K562 (cell line): ENCODE results near the gene PQBP1. TPM values are rescaled to one million over a fixed set of nuclear protein-coding genes. Genes with fewer than 3 reads are reported as not detected.

Experiments used
- ATAC-seq: fragments of 200-7000 bp; cut with Tn5 transposase; 3 replicates; pipeline ENCODE4 v1.9.1; 2020; ENCODE audit warnings: moderate library complexity
- BruUV-seq: library from RNA; stranded (reverse); fragments of 400-500 nt; replicated peaks from 2 replicates; lab custom pipeline; 2021; lab: Mats Ljungman, UMichigan
- CTCF ChIA-PET: fragments of 300-600 bp; formaldehyde crosslinking; extraction: SDS; loops from one replicate; lab custom pipeline; 2021; ENCODE audit warnings: low intra/inter-chr PET ratio; lab: Yijun Ruan, JAX
- POLR2A ChIA-PET: fragments of 300-600, 350-650 bp; sonication (Branson Sonifier 250); formaldehyde crosslinking; extraction: SDS; loops from one replicate; lab custom pipeline; 2021; ENCODE audit warnings: antibody characterized with exemption, inconsistent platforms; lab: Yijun Ruan, JAX
- DNase-seq, 4 experiments: peaks; one replicate each; pipeline versions ENCODE4 v3.0.0 to v3.0.0-alpha.2; 2011 to 2018; ENCODE audit warnings: low spot score in 3 of 4, mixed read lengths in 3 of 4; ENCODE audit errors: extremely low read depth in 1 of 4
- FAIRE-seq: peaks from 2 replicates; lab custom pipeline; 2011; peaks lifted over from hg19 to GRCh38; lab: Jason Lieb, UNC
- H2AFZ ChIP-seq: 2 replicates; pipeline ENCODE4 v1.6.0; 2011; ENCODE audit warnings: low read depth, low read length, control low read depth, inconsistent platforms
- H3K27ac ChIP-seq: fragments of 200-600 bp; 3 replicates; pipeline ENCODE4 v1.8.0; 2011; ENCODE audit warnings: low read depth, mild to moderate bottlenecking, control low read depth, inconsistent platforms, low read length, moderate library complexity, mixed read lengths; ENCODE audit errors: extremely low read depth
- H3K27me3 ChIP-seq, 2 experiments: fragments of 300-600 bp in 1 of 2; 2 replicates in 1 of 2; 3 replicates in 1 of 2; pipeline versions ENCODE4 v1.6.0 to v1.8.0; 2011; ENCODE audit warnings: inconsistent platforms in 2 of 2, low read length in 2 of 2, mild to moderate bottlenecking in 1 of 2, mixed read lengths in 1 of 2, moderate library complexity in 1 of 2; ENCODE audit not compliant: control insufficient read depth in 2 of 2, insufficient read depth in 2 of 2
- H3K36me3 ChIP-seq: fragments of 300-600 bp; 3 replicates; pipeline ENCODE4 v1.8.0; 2011; ENCODE audit warnings: mild to moderate bottlenecking, low read length, inconsistent platforms; ENCODE audit not compliant: control insufficient read depth, insufficient read depth
- H3K4me1 ChIP-seq, 2 experiments: fragments of 200-600 bp in 1 of 2; replicated peaks in 1 of 2; 2 replicates in 1 of 2; 3 replicates in 1 of 2; pipeline versions ENCODE4 v1.5.1 to v1.8.0; 2011; ENCODE audit warnings: inconsistent platforms in 2 of 2, low read length in 2 of 2, mild to moderate bottlenecking in 1 of 2, mixed read lengths in 1 of 2, moderate library complexity in 1 of 2; ENCODE audit not compliant: control insufficient read depth in 2 of 2, insufficient read depth in 2 of 2
- H3K4me2 ChIP-seq: 2 replicates; pipeline ENCODE4 v1.6.1; 2011; ENCODE audit warnings: low read length, control low read depth, inconsistent platforms, mixed read lengths; ENCODE audit not compliant: insufficient read depth
- H3K4me3 ChIP-seq: fragments of 200-600 bp; sonication (generic), shearing (Covaris generic); 2 replicates; pipeline ENCODE4 v1.5.1; 2016; ENCODE audit warnings: control low read depth, inconsistent platforms
- H3K79me2 ChIP-seq: fragments of 200-600 bp; 3 replicates; pipeline ENCODE4 v1.8.0; 2011; ENCODE audit warnings: low read length, inconsistent platforms; ENCODE audit not compliant: control insufficient read depth, insufficient read depth
- H3K9ac ChIP-seq, 2 experiments: 2 replicates each; pipeline versions ENCODE4 v1.6.0 to v1.6.1; 2011; ENCODE audit warnings: low read depth in 2 of 2, low read length in 2 of 2, control low read depth in 1 of 2, inconsistent platforms in 1 of 2, mild to moderate bottlenecking in 1 of 2, mixed read lengths in 1 of 2; ENCODE audit not compliant: insufficient read depth in 1 of 2
- H3K9me1 ChIP-seq: one replicate; pipeline ENCODE4 v1.6.0; 2011; ENCODE audit warnings: inconsistent platforms, mild to moderate bottlenecking, low read length, moderate library complexity; ENCODE audit not compliant: control insufficient read depth, insufficient read depth
- H3K9me3 ChIP-seq: replicated peaks from 2 replicates; pipeline ENCODE4 v1.5.1; 2011; ENCODE audit warnings: low read depth, low read length, inconsistent platforms; ENCODE audit not compliant: control insufficient read depth, insufficient read depth
- H4K20me1 ChIP-seq: replicated peaks from 2 replicates; pipeline ENCODE4 v1.6.1; 2011; ENCODE audit warnings: low read length, inconsistent platforms, mixed read lengths; ENCODE audit not compliant: control insufficient read depth, insufficient read depth
- HMGXB4 ChIP-seq: sonication (generic); formaldehyde crosslinking; IDR thresholded peaks from 2 replicates; pipeline ENCODE4 v1.8.1; 2023; ENCODE audit warnings: mild to moderate bottlenecking, missing genetic modification reagents
- KDM4B ChIP-seq, 2 experiments: fragments of 450-650 bp in 1 of 2; sonication (generic) in 1 of 2; IDR thresholded peaks; 2 replicates each; pipeline ENCODE4 v1.6.1; 2016 to 2017; ENCODE audit warnings: borderline replicate concordance in 2 of 2, antibody characterized with exemption in 1 of 2, low read depth in 1 of 2, mild to moderate bottlenecking in 1 of 2
- MED1 ChIP-seq: sonication (generic); formaldehyde crosslinking; IDR thresholded peaks from 2 replicates; pipeline ENCODE4 v1.8.1; 2023; ENCODE audit warnings: missing genetic modification reagents, borderline replicate concordance
- RFX1 ChIP-seq: fragments of 450-650 bp; IDR thresholded peaks from 2 replicates; pipeline ENCODE4 v1.6.1; 2016; ENCODE audit warnings: mild to moderate bottlenecking, moderate library complexity
- WGBS: fragments of 100-300 bp; shearing (Covaris generic); methylation state at CpG from one replicate; pipeline ENCODE4 v1.1.6; 2016; ENCODE audit warnings: low coverage, mixed read lengths; ENCODE audit not compliant: insufficient coverage; ENCODE audit errors: missing lambda C conversion rate; 5-methylcytosine and 5-hydroxymethylcytosine counted together
- in situ Hi-C: fragments of 300-500 bp; cut with MboI; formaldehyde crosslinking; loops from 4 replicates; pipeline ENCODE4 v1.15.0; 2018; ENCODE audit warnings: inconsistent platforms, mixed read lengths
- intact Hi-C: fragments of 100-400 bp; cut with micrococcal nuclease; formaldehyde crosslinking; loops from 2 replicates; pipeline ENCODE4 v1.14.2; 2022
- polyA plus RNA-seq, 8 experiments: library from polyadenylated mRNA; depleted of rRNA in 4 of 8; stranded (reverse) in 5 of 8; unstranded in 3 of 8; fragments of >200 nt; fragmentation: Nextera tagmentation in 2 of 8; fragmentation: Illumina TruSeq in 1 of 8; extraction: Ambion mirVana in 2 of 8; extraction: Trizol in 1 of 8; gene quantifications; 2 replicates each; pipeline versions ENCODE4 v1.2.1 to v1.2.3, GENCODE V29; 2011 to 2014; ENCODE audit warnings: inconsistent platforms in 1 of 8, missing spikeins in 1 of 8
- total RNA-seq, 7 experiments: library from RNA; depleted of rRNA in 6 of 7; stranded (reverse); fragments of >200 nt in 6 of 7; fragmentation: Illumina TruSeq in 2 of 7; extraction: Trizol in 2 of 7; gene quantifications; 2 replicates each; pipeline versions ENCODE4 v1.2.1 to v1.2.3, GENCODE V29; 2011 to 2021; ENCODE audit warnings: low replicate concordance in 1 of 7

Gene PQBP1
- total and polyA plus RNA-seq, 9 of the 15 experiments (the other 6 are each of a cell fraction or from before 2014, with no cell fraction given): 41.3 to 262 (median 112) TPM

- no peak for DNase-seq
- no peak overlapping the region for H3K4me2 ChIP-seq
- H3K27me3 ChIP-seq: no peaks in the 10 kb centered on the region
- in situ Hi-C loops: no loop called here
- POLR2A ChIA-PET: no interaction called here
- no TSS peak for BruUV-seq
- CTCF ChIA-PET: no interaction called here
- FAIRE-seq: no peak
- no peak for ATAC-seq
- peak overlapping the region; percentile 38; the same call in 1 of the 3 replicates for H3K27ac ChIP-seq
- H3K36me3 ChIP-seq: peaks cover 76% of the 10 kb centered on the region
- H3K9ac ChIP-seq: no peak overlapping the region
- H3K79me2 ChIP-seq: peaks cover 52% of the 10 kb centered on the region
- H4K20me1 ChIP-seq: no peaks in the 10 kb centered on the region
- no peaks in the 10 kb centered on the region for H3K9me1 ChIP-seq
- H3K4me1 ChIP-seq: peaks cover 29 to 38% of the 10 kb centered on the region in 2 experiments
- TF ChIP-seq MED1: no peak
- no peak for TF ChIP-seq HMGXB4 (CRISPR knock-in tag)
- peak; percentile 53 for TF ChIP-seq RFX1
- no peak for TF ChIP-seq KDM4B (IDR thresholded peaks at IDR 0.05; ENCODE audit: borderline replicate concordance in 2 of 2, low read depth in 1 of 2)
- TF ChIP-seq, all 486 proteins: peak for 1
- intact Hi-C loops: no loop called here
- no peak overlapping the region for H3K4me3 ChIP-seq
- no peak overlapping the region for H2AFZ ChIP-seq
- WGBS: 86% methylated on average over 7 of the region's 7 CpGs
- H3K9me3 ChIP-seq: no peaks in the 10 kb centered on the region
Observed at GRCh38 chrX:48934581-48935300, 37.0 kb downstream of the PQBP1 start.
